Caco-2 (cell line): ENCODE measurements around the gene HSD17B8. TPM values are rescaled to one million over a fixed set of nuclear protein-coding genes. Genes with fewer than 3 reads are reported as not detected.

Source experiments
- BruUV-seq: library from RNA; stranded (reverse); fragments of 400-500 nt; replicated peaks from 2 replicates; lab custom pipeline; 2021; lab: Mats Ljungman, UMichigan
- CTCF ChIA-PET: fragments of 300-600 bp; sonication (Branson Sonifier 250); formaldehyde crosslinking; loops from one replicate; lab custom pipeline; 2022; ENCODE audit warnings: antibody characterized with exemption; lab: Charles Lee
- POLR2A ChIA-PET: fragments of 300-600 bp; sonication (Branson Sonifier 250); formaldehyde crosslinking; loops from one replicate; lab custom pipeline; 2022; ENCODE audit warnings: antibody characterized with exemption; lab: Charles Lee
- DNase-seq, 2 experiments: peaks; one replicate each; pipeline versions ENCODE4 v3.0.0 to v3.0.0-alpha.2; 2020 to 2022
- H3K27me3 ChIP-seq: replicated peaks from 2 replicates; pipeline ENCODE4 v1.6.0; 2011; ENCODE audit warnings: low read length; ENCODE audit not compliant: control insufficient read depth, insufficient read depth
- H3K36me3 ChIP-seq: 2 replicates; pipeline ENCODE4 v1.5.1; 2011; ENCODE audit warnings: low read length; ENCODE audit not compliant: control insufficient read depth, insufficient read depth
- H3K4me1 ChIP-seq: fragments of 250-450 bp; sonication (Bioruptor Pico); 2 replicates; pipeline ENCODE4 v1.5.1; 2020; ENCODE audit warnings: mild to moderate bottlenecking
- H3K4me3 ChIP-seq: 2 replicates; pipeline ENCODE4 v1.5.1; 2011; ENCODE audit warnings: low read depth, mild to moderate bottlenecking, control low read depth, low read length
- H3K9me3 ChIP-seq: fragments of 250-450 bp; sonication (Bioruptor Pico); 2 replicates; pipeline ENCODE4 v1.5.1; 2020; ENCODE audit warnings: mild to moderate bottlenecking, moderate library complexity
- H3K27ac Mint-ChIP-seq: one replicate; pipeline ENCODE4 v1.8.0; 2022; ENCODE audit warnings: mixed read lengths; ENCODE audit not compliant: unreplicated experiment
- H3K27me3 Mint-ChIP-seq: one replicate; pipeline ENCODE4 v1.8.0; 2022; ENCODE audit warnings: mixed read lengths; ENCODE audit not compliant: insufficient read depth, unreplicated experiment
- H3K36me3 Mint-ChIP-seq: one replicate; pipeline ENCODE4 v1.8.0; 2022; ENCODE audit warnings: mild to moderate bottlenecking, mixed read lengths; ENCODE audit not compliant: insufficient read depth, unreplicated experiment
- H3K4me1 Mint-ChIP-seq: one replicate; pipeline ENCODE4 v1.8.0; 2022; ENCODE audit warnings: low read depth, mixed read lengths; ENCODE audit not compliant: unreplicated experiment
- H3K4me3 Mint-ChIP-seq: one replicate; pipeline ENCODE4 v1.8.0; 2022; ENCODE audit warnings: mild to moderate bottlenecking, moderate library complexity, mixed read lengths; ENCODE audit not compliant: unreplicated experiment
- H3K9me3 Mint-ChIP-seq: one replicate; pipeline ENCODE4 v1.8.0; 2022; ENCODE audit warnings: mixed read lengths; ENCODE audit not compliant: unreplicated experiment
- intact Hi-C: fragments of 100-400 bp; cut with micrococcal nuclease; formaldehyde crosslinking; loops from one replicate; pipeline ENCODE4 v1.10.0; 2022; ENCODE audit not compliant: unreplicated experiment
- total RNA-seq: library from RNA; stranded (reverse); gene quantifications from 2 replicates; pipeline ENCODE4 v1.2.3, GENCODE V29; 2022
- TF ChIP-seq, protein P1 (sequence below), 2 experiments: fragments of 200-600 bp in 1 of 2; IDR thresholded peaks; 1 replicate in 1 of 2; 2 replicates in 1 of 2; pipeline versions ENCODE4 v1.5.1 to v1.8.0; 2011 to 2022; ENCODE audit warnings: antibody characterized with exemption in 1 of 2, control low read depth in 1 of 2, inconsistent platforms in 1 of 2, low read depth in 1 of 2, low read length in 1 of 2, mild to moderate bottlenecking in 1 of 2, moderate library complexity in 1 of 2; ENCODE audit not compliant: insufficient read depth in 1 of 2, severe bottlenecking in 1 of 2, unreplicated experiment in 1 of 2

HSD17B8 gene
- total RNA-seq, 1 experiment from 2014 or later = 10.0 TPM

DNA sequence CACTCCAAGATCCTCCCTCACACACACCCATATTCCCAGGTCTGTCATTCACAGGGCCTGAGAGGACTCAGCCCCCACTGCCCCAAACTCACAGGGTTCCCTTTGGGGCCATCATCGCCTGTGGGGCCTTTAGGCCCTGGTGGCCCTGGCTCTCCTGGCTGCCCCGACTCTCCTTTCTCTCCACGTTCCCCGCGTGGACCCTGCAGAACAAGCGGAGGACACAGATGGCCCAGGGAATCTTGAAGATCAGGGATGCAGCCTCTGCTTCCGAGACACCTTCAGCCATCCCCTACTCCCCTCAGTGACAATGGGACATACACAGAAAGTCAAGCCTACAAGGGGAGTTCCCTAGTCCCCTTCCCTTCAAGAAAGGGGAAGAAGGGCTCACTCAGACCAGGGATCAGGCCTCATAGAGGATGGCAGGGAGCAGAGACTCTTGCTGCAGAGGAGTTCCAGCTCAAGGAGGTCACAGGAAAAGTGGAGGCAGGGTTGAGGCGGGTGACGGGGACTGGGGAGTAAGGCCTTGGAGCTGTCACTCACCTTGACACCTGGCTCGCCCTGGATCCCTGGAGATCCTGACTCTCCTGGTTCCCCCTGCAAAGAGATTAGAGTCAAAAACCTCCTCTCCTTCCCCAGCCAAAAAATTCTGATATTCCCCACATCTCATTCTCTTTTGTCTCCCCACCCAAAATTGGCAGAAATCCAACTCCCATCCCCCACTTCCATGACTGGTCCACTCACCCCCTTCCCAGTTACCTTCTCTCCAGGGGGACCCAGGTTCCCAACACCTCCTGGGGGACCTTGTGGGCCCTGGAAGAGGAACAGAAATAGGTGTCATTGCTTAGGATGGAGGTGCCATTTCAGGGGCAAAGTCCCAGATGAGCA is 34.9 kb upstream of the HSD17B8 start:
- Histone ChIP-seq H3K4me1 (no peaks in the 10 kb centered on the region), H3K36me3 (no peaks in the 10 kb centered on the region), H3K9me3 (no peaks in the 10 kb centered on the region), H3K4me3 (no peak overlapping the region), H3K27me3 (no peaks in the 10 kb centered on the region)
- TF ChIP-seq, protein P1, sequence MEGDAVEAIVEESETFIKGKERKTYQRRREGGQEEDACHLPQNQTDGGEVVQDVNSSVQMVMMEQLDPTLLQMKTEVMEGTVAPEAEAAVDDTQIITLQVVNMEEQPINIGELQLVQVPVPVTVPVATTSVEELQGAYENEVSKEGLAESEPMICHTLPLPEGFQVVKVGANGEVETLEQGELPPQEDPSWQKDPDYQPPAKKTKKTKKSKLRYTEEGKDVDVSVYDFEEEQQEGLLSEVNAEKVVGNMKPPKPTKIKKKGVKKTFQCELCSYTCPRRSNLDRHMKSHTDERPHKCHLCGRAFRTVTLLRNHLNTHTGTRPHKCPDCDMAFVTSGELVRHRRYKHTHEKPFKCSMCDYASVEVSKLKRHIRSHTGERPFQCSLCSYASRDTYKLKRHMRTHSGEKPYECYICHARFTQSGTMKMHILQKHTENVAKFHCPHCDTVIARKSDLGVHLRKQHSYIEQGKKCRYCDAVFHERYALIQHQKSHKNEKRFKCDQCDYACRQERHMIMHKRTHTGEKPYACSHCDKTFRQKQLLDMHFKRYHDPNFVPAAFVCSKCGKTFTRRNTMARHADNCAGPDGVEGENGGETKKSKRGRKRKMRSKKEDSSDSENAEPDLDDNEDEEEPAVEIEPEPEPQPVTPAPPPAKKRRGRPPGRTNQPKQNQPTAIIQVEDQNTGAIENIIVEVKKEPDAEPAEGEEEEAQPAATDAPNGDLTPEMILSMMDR (IDR thresholded peaks at IDR 0.05; ENCODE audit: insufficient read depth in 1 of 2, low read depth in 1 of 2, low read length in 1 of 2, severe bottlenecking in 1 of 2, unreplicated experiment in 1 of 2) = no peak
- Mint-ChIP-seq H3K4me3 (no peak overlapping the region), H3K4me1 (no peaks in the 10 kb centered on the region), H3K27me3 (peaks cover 7% of the 10 kb centered on the region), H3K27ac (no peak overlapping the region), H3K9me3 (no peaks in the 10 kb centered on the region), H3K36me3 (no peaks in the 10 kb centered on the region)
- intact Hi-C loops = no loop called here
- POLR2A ChIA-PET = no interaction called here
- CTCF ChIA-PET = no interaction called here
- no TSS peak for BruUV-seq
- no peak for DNase-seq

DNA sequence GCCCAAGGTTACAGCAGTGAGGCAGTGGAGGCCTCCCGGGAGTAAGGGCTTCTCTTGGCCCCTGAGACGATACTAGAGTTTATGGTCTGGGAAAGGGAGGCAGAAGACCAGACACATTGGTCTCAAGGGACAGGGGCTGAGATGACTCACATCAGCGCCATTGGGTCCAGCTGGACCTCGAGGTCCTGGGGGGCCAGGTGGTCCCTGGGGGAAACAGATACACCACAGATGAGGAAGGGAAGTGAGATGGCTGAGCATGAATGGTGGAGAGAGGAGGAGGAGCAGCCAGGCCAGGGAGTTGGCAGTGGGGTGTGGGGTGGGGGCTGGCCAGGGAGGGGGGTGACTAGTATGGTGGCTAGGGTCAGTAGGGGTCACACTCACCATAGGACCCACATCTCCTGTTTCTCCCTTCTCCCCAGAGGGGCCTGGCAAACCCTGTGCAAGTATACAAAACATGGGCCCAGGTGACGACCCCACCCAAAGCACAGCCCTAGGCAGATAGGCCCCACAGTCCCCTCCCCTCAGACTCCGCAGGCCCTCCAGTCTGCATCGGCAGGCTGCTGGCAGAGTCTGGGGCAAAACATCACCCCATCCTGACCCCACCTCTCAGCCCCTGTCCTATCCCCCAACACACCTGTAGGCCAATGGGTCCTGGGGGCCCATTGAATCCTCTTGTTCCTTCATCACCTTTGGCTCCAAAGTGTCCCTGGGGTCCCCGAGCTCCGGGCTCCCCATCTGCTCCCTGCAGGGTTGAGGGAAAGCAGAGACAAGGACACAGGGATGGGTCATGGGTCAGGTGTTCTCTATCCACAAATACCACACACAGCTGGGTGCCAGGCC is 34.1 kb upstream of the HSD17B8 start:
- no peaks in the 10 kb centered on the region for H3K36me3 ChIP-seq
- H3K4me3 Mint-ChIP-seq = no peak overlapping the region
- no peak for DNase-seq
- H3K4me1 Mint-ChIP-seq = no peaks in the 10 kb centered on the region
- H3K9me3 ChIP-seq = no peaks in the 10 kb centered on the region
- no peak overlapping the region for H3K4me3 ChIP-seq
- H3K27me3 ChIP-seq = no peaks in the 10 kb centered on the region
- H3K27me3 Mint-ChIP-seq = peaks cover 10% of the 10 kb centered on the region
- H3K4me1 ChIP-seq = no peaks in the 10 kb centered on the region
- H3K36me3 Mint-ChIP-seq = no peaks in the 10 kb centered on the region
- ChIA-PET POLR2A (no interaction called here), CTCF (no interaction called here)
- BruUV-seq = no TSS peak
- no peak overlapping the region for H3K27ac Mint-ChIP-seq
- TF ChIP-seq, protein P1 (IDR thresholded peaks at IDR 0.05; ENCODE audit: insufficient read depth in 1 of 2, low read depth in 1 of 2, low read length in 1 of 2, severe bottlenecking in 1 of 2, unreplicated experiment in 1 of 2) = no peak
- intact Hi-C loops = no loop called here
- no peaks in the 10 kb centered on the region for H3K9me3 Mint-ChIP-seq
